Naive B cell (primary cell): ENCODE data around the gene IQSEC3. TPM values are rescaled to one million over a fixed set of nuclear protein-coding genes. Genes with fewer than 3 reads are reported as not detected.

Experiments
- ATAC-seq, 2 donors: fragments of 150-1000 bp; cut with Tn5 transposase; 2 replicates each; pipeline ENCODE4 v1.10.0; 2021; ENCODE audit warnings: low read depth in 2 of 2, mild to moderate bottlenecking in 2 of 2, moderate library complexity in 2 of 2
- DNase-seq: peaks from one replicate; pipeline ENCODE4 v3.0.0; 2022
- H3K27ac Mint-ChIP-seq, 6 donors: one replicate each; pipeline ENCODE4 v1.8.0; 2020 to 2022; ENCODE audit warnings: mild to moderate bottlenecking in 6 of 6, mixed read lengths in 6 of 6, moderate library complexity in 5 of 6, inconsistent platforms in 2 of 6
- H3K27me3 Mint-ChIP-seq, 3 donors: one replicate each; pipeline ENCODE4 v1.8.0; 2021 to 2022; ENCODE audit warnings: mixed read lengths in 3 of 3, mild to moderate bottlenecking in 1 of 3
- H3K36me3 Mint-ChIP-seq, 2 donors: one replicate each; pipeline ENCODE4 v1.8.0; 2020 to 2022; ENCODE audit warnings: mixed read lengths in 2 of 2, inconsistent platforms in 1 of 2, mild to moderate bottlenecking in 1 of 2
- H3K4me1 Mint-ChIP-seq, 3 donors: one replicate each; pipeline ENCODE4 v1.8.0; 2020 to 2022; ENCODE audit warnings: mixed read lengths in 3 of 3, inconsistent platforms in 1 of 3, mild to moderate bottlenecking in 1 of 3, moderate library complexity in 1 of 3
- H3K4me3 Mint-ChIP-seq, 8 donors: one replicate each; pipeline ENCODE4 v1.8.0; 2020 to 2022; ENCODE audit warnings: mild to moderate bottlenecking in 8 of 8, mixed read lengths in 8 of 8, moderate library complexity in 8 of 8, inconsistent platforms in 2 of 8
- H3K9me3 Mint-ChIP-seq, 7 donors: one replicate each; pipeline ENCODE4 v1.8.0; 2020 to 2022; ENCODE audit warnings: mixed read lengths in 7 of 7, mild to moderate bottlenecking in 5 of 7, inconsistent platforms in 2 of 7, moderate library complexity in 1 of 7
- polyA plus RNA-seq, 6 donors: library from polyadenylated mRNA; unstranded; fragments of 300-500 nt; fragmentation: Illumina TruSeq; gene quantifications; one replicate each; pipeline ENCODE4 v1.2.3, GENCODE V29; 2021; ENCODE audit warnings: low read depth in 6 of 6

The IQSEC3 gene
- polyA plus RNA-seq, 6 donors from 2014 or later, result not detected

- DNase-seq (no peak), ATAC-seq (no peak)
- H3K9me3 Mint-ChIP-seq, result no peaks in the 10 kb centered on the region
- no peaks in the 10 kb centered on the region for H3K36me3 Mint-ChIP-seq
- H3K4me3 Mint-ChIP-seq, result no peak overlapping the region
- peak overlapping the region in 1 of 6 donors; percentile 45 for H3K27ac Mint-ChIP-seq
- H3K27me3 Mint-ChIP-seq, result peaks cover 7 to 43% (median 10%) of the 10 kb centered on the region in 3 donors
- peaks cover 0 to 15% (median 12%) of the 10 kb centered on the region in 3 donors for H3K4me1 Mint-ChIP-seq
Measured at GRCh38 chr12:148676-149416, 82.3 kb downstream of the IQSEC3 start.

GRCh38 chr12:151579-151978 is 85.0 kb downstream of the IQSEC3 start:
- peak overlapping the region in 1 of 6 donors; percentile 1 for H3K27ac Mint-ChIP-seq
- no peaks in the 10 kb centered on the region for H3K9me3 Mint-ChIP-seq
- peaks cover 5 to 48% (median 14%) of the 10 kb centered on the region in 3 donors for H3K27me3 Mint-ChIP-seq
- H3K36me3 Mint-ChIP-seq, result no peaks in the 10 kb centered on the region
- peaks cover 0 to 12% (median 7%) of the 10 kb centered on the region in 3 donors for H3K4me1 Mint-ChIP-seq
- DNase-seq (no peak), ATAC-seq (no peak)
- H3K4me3 Mint-ChIP-seq, result no peak overlapping the region

- DNase-seq (no peak), ATAC-seq (no peak)
- Mint-ChIP-seq H3K9me3 (no peaks in the 10 kb centered on the region), H3K4me3 (no peak overlapping the region), H3K4me1 (peaks cover 0 to 12% (median 7%) of the 10 kb centered on the region in 3 donors), H3K36me3 (no peaks in the 10 kb centered on the region), H3K27me3 (peaks cover 5 to 48% (median 14%) of the 10 kb centered on the region in 3 donors), H3K27ac (peak overlapping the region in 1 of 6 donors; percentile 65)
Measured at GRCh38 chr12:152440-152839, 85.9 kb downstream of the IQSEC3 start.

- peaks cover 5 to 48% (median 14%) of the 10 kb centered on the region in 3 donors for H3K27me3 Mint-ChIP-seq
- H3K27ac Mint-ChIP-seq, result no peak overlapping the region
- no peaks in the 10 kb centered on the region for H3K9me3 Mint-ChIP-seq
- H3K4me3 Mint-ChIP-seq, result no peak overlapping the region
- H3K4me1 Mint-ChIP-seq, result peaks cover 0 to 12% (median 7%) of the 10 kb centered on the region in 3 donors
- DNase-seq (peak; percentile 18), ATAC-seq (peak; percentile 39 to 70)
- no peaks in the 10 kb centered on the region for H3K36me3 Mint-ChIP-seq
Measured at GRCh38 chr12:153080-153746, 86.6 kb downstream of the IQSEC3 start.

- H3K4me1 Mint-ChIP-seq, result peaks cover 0 to 12% (median 7%) of the 10 kb centered on the region in 3 donors
- peaks cover 0 to 2% (median 0%) of the 10 kb centered on the region in 7 donors for H3K9me3 Mint-ChIP-seq
- no peak for DNase-seq
- no peak overlapping the region for H3K27ac Mint-ChIP-seq
- H3K27me3 Mint-ChIP-seq, result peaks cover 5 to 48% (median 14%) of the 10 kb centered on the region in 3 donors
- no peak overlapping the region for H3K4me3 Mint-ChIP-seq
- no peaks in the 10 kb centered on the region for H3K36me3 Mint-ChIP-seq
- ATAC-seq, result no peak
Measured at GRCh38 chr12:154058-154457, 87.5 kb downstream of the IQSEC3 start.

- Mint-ChIP-seq H3K4me3 (no peak overlapping the region), H3K27ac (no peak overlapping the region), H3K9me3 (peaks cover 0 to 2% (median 0%) of the 10 kb centered on the region in 7 donors), H3K36me3 (no peaks in the 10 kb centered on the region), H3K4me1 (peaks cover 0 to 12% (median 7%) of the 10 kb centered on the region in 3 donors), H3K27me3 (peaks cover 0 to 40% (median 14%) of the 10 kb centered on the region in 3 donors)
- ATAC-seq (no peak), DNase-seq (no peak)
Measured at GRCh38 chr12:155006-155405, 88.4 kb downstream of the IQSEC3 start.

- no peak for DNase-seq
- H3K4me1 Mint-ChIP-seq, result peaks cover 0 to 12% (median 7%) of the 10 kb centered on the region in 3 donors
- H3K36me3 Mint-ChIP-seq, result no peaks in the 10 kb centered on the region
- peaks cover 0 to 33% (median 14%) of the 10 kb centered on the region in 3 donors for H3K27me3 Mint-ChIP-seq
- H3K9me3 Mint-ChIP-seq, result peaks cover 0 to 2% (median 0%) of the 10 kb centered on the region in 7 donors
- no peak overlapping the region for H3K4me3 Mint-ChIP-seq
- no peak for ATAC-seq
- no peak overlapping the region for H3K27ac Mint-ChIP-seq
Measured at GRCh38 chr12:155646-156045, 89.1 kb downstream of the IQSEC3 start.

GRCh38 chr12:156945-157344 is 90.4 kb downstream of the IQSEC3 start:
- no peak overlapping the region for H3K27ac Mint-ChIP-seq
- DNase-seq (no peak), ATAC-seq (no peak)
- H3K27me3 Mint-ChIP-seq, result peaks cover 0 to 23% (median 14%) of the 10 kb centered on the region in 3 donors
- no peak overlapping the region for H3K4me3 Mint-ChIP-seq
- H3K36me3 Mint-ChIP-seq, result no peaks in the 10 kb centered on the region
- H3K4me1 Mint-ChIP-seq, result peaks cover 0 to 12% (median 7%) of the 10 kb centered on the region in 3 donors
- peaks cover 0 to 2% (median 0%) of the 10 kb centered on the region in 7 donors for H3K9me3 Mint-ChIP-seq

- no peak for DNase-seq
- peaks cover 0 to 8% (median 3%) of the 10 kb centered on the region in 3 donors for H3K4me1 Mint-ChIP-seq
- peaks cover 0 to 16% (median 9%) of the 10 kb centered on the region in 3 donors for H3K27me3 Mint-ChIP-seq
- peaks cover 0 to 2% (median 0%) of the 10 kb centered on the region in 7 donors for H3K9me3 Mint-ChIP-seq
- H3K36me3 Mint-ChIP-seq, result no peaks in the 10 kb centered on the region
- no peak for ATAC-seq
- no peak overlapping the region for H3K4me3 Mint-ChIP-seq
- no peak overlapping the region for H3K27ac Mint-ChIP-seq
Measured at GRCh38 chr12:157644-158043, 91.1 kb downstream of the IQSEC3 start.

- H3K4me3 Mint-ChIP-seq, result no peak overlapping the region
- no peaks in the 10 kb centered on the region for H3K36me3 Mint-ChIP-seq
- peaks cover 0 to 11% (median 7%) of the 10 kb centered on the region in 3 donors for H3K27me3 Mint-ChIP-seq
- DNase-seq (no peak), ATAC-seq (no peak)
- H3K9me3 Mint-ChIP-seq, result peaks cover 0 to 2% (median 0%) of the 10 kb centered on the region in 7 donors
- no peak overlapping the region for H3K27ac Mint-ChIP-seq
- H3K4me1 Mint-ChIP-seq, result no peaks in the 10 kb centered on the region
Measured at GRCh38 chr12:159156-159782, 92.7 kb downstream of the IQSEC3 start.

GRCh38 chr12:160858-161257 is 94.3 kb downstream of the IQSEC3 start:
- peaks cover 0 to 12% (median 0%) of the 10 kb centered on the region in 3 donors for H3K27me3 Mint-ChIP-seq
- no peaks in the 10 kb centered on the region for H3K4me1 Mint-ChIP-seq
- H3K36me3 Mint-ChIP-seq, result no peaks in the 10 kb centered on the region
- H3K9me3 Mint-ChIP-seq, result peaks cover 0 to 2% (median 0%) of the 10 kb centered on the region in 7 donors
- no peak for DNase-seq
- no peak overlapping the region for H3K4me3 Mint-ChIP-seq
- no peak for ATAC-seq
- H3K27ac Mint-ChIP-seq, result peak overlapping the region in 1 of 6 donors; percentile 76

- Mint-ChIP-seq H3K4me1 (no peaks in the 10 kb centered on the region), H3K36me3 (no peaks in the 10 kb centered on the region), H3K9me3 (peaks cover 0 to 2% (median 0%) of the 10 kb centered on the region in 7 donors), H3K27me3 (peaks cover 0 to 20% (median 5%) of the 10 kb centered on the region in 3 donors), H3K4me3 (no peak overlapping the region), H3K27ac (no peak overlapping the region)
- DNase-seq, result no peak
- ATAC-seq, result no peak
Measured at GRCh38 chr12:161823-162222, 95.3 kb downstream of the IQSEC3 start.
